SK-N-SH (cell line): ENCODE results near the gene OSBPL9. TPM values are rescaled to one million over a fixed set of nuclear protein-coding genes. Genes with fewer than 3 reads are reported as not detected.

Source experiments
- CTCF ChIA-PET: fragments of 300-600, 350-600 bp; formaldehyde crosslinking; extraction: SDS; loops from one replicate; lab custom pipeline; 2021; lab: Yijun Ruan, JAX
- POLR2A ChIA-PET: fragments of 350-600 bp; sonication (Branson Sonifier 250); formaldehyde crosslinking; extraction: SDS; loops from one replicate; lab custom pipeline; 2020; ENCODE audit warnings: antibody characterized with exemption, inconsistent platforms; lab: Yijun Ruan, JAX
- DNase-seq: peaks from one replicate; pipeline ENCODE4 v3.0.0; 2012
- H2AFZ ChIP-seq: fragments of 200-600 bp; sonication (generic); 2 replicates; pipeline ENCODE4 v1.8.1; 2016; ENCODE audit warnings: antibody characterized with exemption, mild to moderate bottlenecking, low read depth
- H3F3A ChIP-seq: fragments of 200-600 bp; sonication (generic); replicated peaks from 2 replicates; pipeline ENCODE3; 2016; ENCODE audit warnings: antibody characterized with exemption, mild to moderate bottlenecking; ENCODE audit not compliant: insufficient read depth
- H3K27ac ChIP-seq, 2 experiments: fragments of 200-500 bp in 1 of 2; fragments of 200-600 bp in 1 of 2; sonication (Bioruptor generic) in 1 of 2; sonication (generic), shearing (Covaris generic) in 1 of 2; 2 replicates each; pipeline versions ENCODE4 v1.5.1 to v1.6.1; 2014 to 2016; ENCODE audit warnings: low read depth in 2 of 2, inconsistent platforms in 1 of 2, low read length in 1 of 2, mild to moderate bottlenecking in 1 of 2, mixed read lengths in 1 of 2
- H3K27me3 ChIP-seq: fragments of 200-600 bp; sonication (generic), shearing (Covaris generic); 2 replicates; pipeline ENCODE4 v1.6.1; 2016; ENCODE audit warnings: mixed run types; ENCODE audit not compliant: insufficient read depth
- H3K36me3 ChIP-seq, 2 experiments: fragments of 200-500 bp in 1 of 2; fragments of 200-600 bp in 1 of 2; sonication (Bioruptor generic) in 1 of 2; sonication (generic) in 1 of 2; replicated peaks in 1 of 2; 2 replicates each; pipeline versions ENCODE3 to v1.5.1; 2014 to 2016; ENCODE audit warnings: low read length in 1 of 2, mild to moderate bottlenecking in 1 of 2; ENCODE audit not compliant: insufficient read depth in 2 of 2, control insufficient read depth in 1 of 2
- H3K4me1 ChIP-seq, 2 experiments: fragments of 200-500 bp in 1 of 2; fragments of 200-600 bp in 1 of 2; sonication (Bioruptor generic) in 1 of 2; sonication (generic), shearing (Covaris generic) in 1 of 2; 2 replicates each; pipeline versions ENCODE4 v1.5.1 to v1.6.1; 2014 to 2016; ENCODE audit warnings: low read depth in 1 of 2, low read length in 1 of 2, mixed run types in 1 of 2; ENCODE audit not compliant: insufficient read depth in 2 of 2, control insufficient read depth in 1 of 2
- H3K4me2 ChIP-seq: fragments of 200-600 bp; sonication (generic), shearing (Covaris generic); 2 replicates; pipeline ENCODE4 v1.6.1; 2017; ENCODE audit warnings: mixed run types
- H3K4me3 ChIP-seq, 2 experiments: fragments of 200-500 bp in 1 of 2; fragments of 200-600 bp in 1 of 2; sonication (Bioruptor generic) in 1 of 2; sonication (generic), shearing (Covaris generic) in 1 of 2; 2 replicates each; pipeline versions ENCODE4 v1.5.1 to v1.8.1; 2014 to 2016; ENCODE audit warnings: low read depth in 2 of 2, inconsistent platforms in 1 of 2, low read length in 1 of 2, mild to moderate bottlenecking in 1 of 2, mixed read lengths in 1 of 2, moderate library complexity in 1 of 2
- H3K79me2 ChIP-seq: fragments of 200-600 bp; sonication (generic); 2 replicates; pipeline ENCODE4 v1.8.1; 2017; ENCODE audit warnings: mild to moderate bottlenecking; ENCODE audit not compliant: insufficient read depth
- H3K9ac ChIP-seq: fragments of 200-600 bp; sonication (generic); 2 replicates; pipeline ENCODE4 v1.6.1; 2017; ENCODE audit warnings: mixed run types
- H3K9me2 ChIP-seq: fragments of 200-600 bp; sonication (generic); 2 replicates; pipeline ENCODE4 v1.6.1; 2017; ENCODE audit warnings: mixed run types
- H3K9me3 ChIP-seq: fragments of 200-600 bp; sonication (generic); 2 replicates; pipeline ENCODE4 v1.6.1; 2017; ENCODE audit warnings: mixed run types, mild to moderate bottlenecking, moderate library complexity
- H4K20me1 ChIP-seq: fragments of 200-600 bp; sonication (generic); 2 replicates; pipeline ENCODE4 v1.6.1; 2017; ENCODE audit warnings: mild to moderate bottlenecking, mixed run types; ENCODE audit not compliant: insufficient read depth
- CHD2 ChIP-seq: fragments of 150-350 bp; IDR thresholded peaks from 2 replicates; pipeline ENCODE4 v1.6.1; 2018; ENCODE audit warnings: low read length; ENCODE audit not compliant: partially characterized antibody
- ELF1 ChIP-seq: IDR thresholded peaks from 2 replicates; pipeline ENCODE4 v1.4.0; 2012
- EP300 ChIP-seq, 2 experiments: IDR thresholded peaks; 2 replicates each; pipeline versions ENCODE4 v1.4.0 to v1.6.1; 2012; ENCODE audit warnings: borderline replicate concordance in 1 of 2, low read depth in 1 of 2, low read length in 1 of 2
- EZH2phosphoT487 ChIP-seq: fragments of 200-600 bp; sonication (generic); IDR thresholded peaks from 2 replicates; pipeline ENCODE4 v1.6.1; 2017; ENCODE audit warnings: low read depth, mixed run types, mild to moderate bottlenecking, antibody characterized with exemption, moderate library complexity, borderline replicate concordance
- FOXM1 ChIP-seq: IDR thresholded peaks from 2 replicates; pipeline ENCODE4 v1.4.0; 2012; ENCODE audit warnings: low read depth, mild to moderate bottlenecking
- GATA2 ChIP-seq: sonication (generic); formaldehyde crosslinking; IDR thresholded peaks from 2 replicates; pipeline ENCODE4 v1.5.0; 2020; ENCODE audit warnings: mild to moderate bottlenecking, missing genetic modification reagents
- NRF1 ChIP-seq: IDR thresholded peaks from 2 replicates; pipeline ENCODE4 v1.6.1; 2012; ENCODE audit warnings: low read depth, mild to moderate bottlenecking, low read length
- RFX5 ChIP-seq: IDR thresholded peaks from 2 replicates; pipeline ENCODE4 v1.6.1; 2012; ENCODE audit warnings: mild to moderate bottlenecking, improper control_type of control experiment, low read length
- TCF12 ChIP-seq: IDR thresholded peaks from 2 replicates; pipeline ENCODE4 v1.4.0; 2012
- TEAD4 ChIP-seq: IDR thresholded peaks from 2 replicates; pipeline ENCODE4 v1.4.0; 2012; ENCODE audit warnings: mild to moderate bottlenecking, borderline replicate concordance; ENCODE audit not compliant: insufficient read depth
- WGBS: methylation state at CpG from one replicate; pipeline ENCODE4 v1.1.6; 2017; ENCODE audit warnings: low lambda C conversion rate; 5-methylcytosine and 5-hydroxymethylcytosine counted together
- polyA plus RNA-seq, 3 experiments: library from polyadenylated mRNA; depleted of rRNA; stranded (reverse); fragments of >200 nt; gene quantifications; 2 replicates each; pipeline ENCODE4 v1.2.3, GENCODE V29; 2012
- TF ChIP-seq, protein P1 (sequence below): fragments of 200-600 bp; sonication (generic); IDR thresholded peaks from 2 replicates; pipeline ENCODE4 v1.6.1; 2017; ENCODE audit warnings: antibody characterized with exemption, mild to moderate bottlenecking, moderate library complexity
- TF ChIP-seq, protein P2 (sequence below): fragments of 150-350 bp; IDR thresholded peaks from 2 replicates; pipeline ENCODE4 v1.6.1; 2017; ENCODE audit warnings: antibody characterized with exemption, low read length, low read depth, borderline replicate concordance
- TF ChIP-seq, protein P3 (sequence below): IDR thresholded peaks from 2 replicates; pipeline ENCODE4 v1.4.0; 2012; ENCODE audit warnings: low read depth, borderline replicate concordance

OSBPL9 gene
- polyA plus RNA-seq, 1 of the 3 experiments (the other 2 are of a cell fraction), result 43.9 TPM

DNA sequence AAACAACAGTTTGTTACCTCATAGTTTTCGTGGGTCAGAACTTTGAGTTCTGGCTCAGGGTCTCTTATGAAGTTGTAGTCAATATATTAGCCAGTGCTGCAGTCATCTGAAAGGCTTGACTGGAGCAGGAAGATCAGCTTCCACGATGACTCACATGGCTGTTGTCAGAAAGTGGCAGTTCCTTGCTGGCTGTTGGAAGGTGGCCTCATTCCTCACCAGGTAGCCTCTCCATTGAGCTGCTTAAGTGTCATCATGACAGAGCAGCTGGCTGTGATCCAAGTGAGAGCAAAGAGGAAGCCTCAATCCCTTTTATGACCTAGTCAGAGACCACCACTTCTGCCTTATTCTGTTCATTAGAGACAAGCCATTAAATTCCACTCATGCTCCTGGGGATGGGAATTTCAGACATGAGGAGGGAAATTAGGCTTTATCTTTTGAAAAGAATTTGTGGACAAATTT is 5.6 kb downstream of the OSBPL9 start (continued):
- no peak for TF ChIP-seq CHD2
- TF ChIP-seq, protein P1, sequence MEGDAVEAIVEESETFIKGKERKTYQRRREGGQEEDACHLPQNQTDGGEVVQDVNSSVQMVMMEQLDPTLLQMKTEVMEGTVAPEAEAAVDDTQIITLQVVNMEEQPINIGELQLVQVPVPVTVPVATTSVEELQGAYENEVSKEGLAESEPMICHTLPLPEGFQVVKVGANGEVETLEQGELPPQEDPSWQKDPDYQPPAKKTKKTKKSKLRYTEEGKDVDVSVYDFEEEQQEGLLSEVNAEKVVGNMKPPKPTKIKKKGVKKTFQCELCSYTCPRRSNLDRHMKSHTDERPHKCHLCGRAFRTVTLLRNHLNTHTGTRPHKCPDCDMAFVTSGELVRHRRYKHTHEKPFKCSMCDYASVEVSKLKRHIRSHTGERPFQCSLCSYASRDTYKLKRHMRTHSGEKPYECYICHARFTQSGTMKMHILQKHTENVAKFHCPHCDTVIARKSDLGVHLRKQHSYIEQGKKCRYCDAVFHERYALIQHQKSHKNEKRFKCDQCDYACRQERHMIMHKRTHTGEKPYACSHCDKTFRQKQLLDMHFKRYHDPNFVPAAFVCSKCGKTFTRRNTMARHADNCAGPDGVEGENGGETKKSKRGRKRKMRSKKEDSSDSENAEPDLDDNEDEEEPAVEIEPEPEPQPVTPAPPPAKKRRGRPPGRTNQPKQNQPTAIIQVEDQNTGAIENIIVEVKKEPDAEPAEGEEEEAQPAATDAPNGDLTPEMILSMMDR, result no peak
- TF ChIP-seq, protein P2, sequence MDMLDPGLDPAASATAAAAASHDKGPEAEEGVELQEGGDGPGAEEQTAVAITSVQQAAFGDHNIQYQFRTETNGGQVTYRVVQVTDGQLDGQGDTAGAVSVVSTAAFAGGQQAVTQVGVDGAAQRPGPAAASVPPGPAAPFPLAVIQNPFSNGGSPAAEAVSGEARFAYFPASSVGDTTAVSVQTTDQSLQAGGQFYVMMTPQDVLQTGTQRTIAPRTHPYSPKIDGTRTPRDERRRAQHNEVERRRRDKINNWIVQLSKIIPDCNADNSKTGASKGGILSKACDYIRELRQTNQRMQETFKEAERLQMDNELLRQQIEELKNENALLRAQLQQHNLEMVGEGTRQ, result no peak
- no peak for TF ChIP-seq TEAD4
- no peak for TF ChIP-seq EZH2phosphoT487
- no peak for TF ChIP-seq ELF1

DNA sequence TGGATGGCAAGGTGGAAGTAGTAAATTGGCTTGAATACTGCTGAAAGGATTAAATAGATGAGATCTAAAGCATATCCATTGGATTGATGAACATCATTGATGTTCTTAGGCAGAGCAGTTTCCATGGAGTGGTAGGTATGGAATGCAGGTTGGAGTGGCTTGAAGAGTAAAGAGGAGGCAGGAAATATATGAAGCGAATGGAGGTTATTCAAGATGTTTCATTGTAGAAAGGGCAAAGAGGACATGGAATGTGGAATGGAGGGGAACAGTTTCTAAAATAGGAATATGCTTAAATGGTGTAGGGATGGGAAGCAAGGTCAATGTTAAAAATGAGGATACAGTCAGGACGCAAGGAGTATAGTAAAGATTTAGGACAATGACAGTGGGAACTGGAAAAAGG is 6.1 kb downstream of the OSBPL9 start:
- POLR2A ChIA-PET, result no interaction called here
- no peak for TF ChIP-seq EP300 (IDR thresholded peaks at IDR 0.05; ENCODE audit: borderline replicate concordance in 1 of 2, low read depth in 1 of 2, low read length in 1 of 2)
- no peak for TF ChIP-seq RFX5
- TF ChIP-seq, protein P3, sequence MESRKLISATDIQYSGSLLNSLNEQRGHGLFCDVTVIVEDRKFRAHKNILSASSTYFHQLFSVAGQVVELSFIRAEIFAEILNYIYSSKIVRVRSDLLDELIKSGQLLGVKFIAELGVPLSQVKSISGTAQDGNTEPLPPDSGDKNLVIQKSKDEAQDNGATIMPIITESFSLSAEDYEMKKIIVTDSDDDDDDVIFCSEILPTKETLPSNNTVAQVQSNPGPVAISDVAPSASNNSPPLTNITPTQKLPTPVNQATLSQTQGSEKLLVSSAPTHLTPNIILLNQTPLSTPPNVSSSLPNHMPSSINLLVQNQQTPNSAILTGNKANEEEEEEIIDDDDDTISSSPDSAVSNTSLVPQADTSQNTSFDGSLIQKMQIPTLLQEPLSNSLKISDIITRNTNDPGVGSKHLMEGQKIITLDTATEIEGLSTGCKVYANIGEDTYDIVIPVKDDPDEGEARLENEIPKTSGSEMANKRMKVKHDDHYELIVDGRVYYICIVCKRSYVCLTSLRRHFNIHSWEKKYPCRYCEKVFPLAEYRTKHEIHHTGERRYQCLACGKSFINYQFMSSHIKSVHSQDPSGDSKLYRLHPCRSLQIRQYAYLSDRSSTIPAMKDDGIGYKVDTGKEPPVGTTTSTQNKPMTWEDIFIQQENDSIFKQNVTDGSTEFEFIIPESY, result no peak
- no peak for TF ChIP-seq NRF1
- TF ChIP-seq TCF12, result no peak
- TF ChIP-seq GATA2, result no peak
- TF ChIP-seq FOXM1, result no peak
- Histone ChIP-seq H2AFZ (no peak overlapping the region), H3K4me2 (peak overlapping the region; percentile 12; the same call in 1 of the 2 replicates), H3K4me3 (no peak overlapping the region), H3K9ac (no peak overlapping the region), H3F3A (peaks cover 6% of the 10 kb centered on the region), H3K27me3 (no peaks in the 10 kb centered on the region), H3K4me1 (peaks cover 6 to 24% of the 10 kb centered on the region in 2 experiments), H3K27ac (peak overlapping the region in 1 of 2 experiments; percentile 56; a peak in 2 of 4 replicates), H3K9me2 (no peaks in the 10 kb centered on the region), H3K36me3 (no peaks in the 10 kb centered on the region), H4K20me1 (peaks cover 8% of the 10 kb centered on the region; the same call in 1 of the 2 replicates), H3K79me2 (peaks cover 95% of the 10 kb centered on the region), H3K9me3 (no peaks in the 10 kb centered on the region)
- WGBS, result 92% methylated on average over 2 of the region's 2 CpGs
- DNase-seq, result no peak
- CTCF ChIA-PET, result interaction anchor here (1.0 to 1.5 kb wide), 2 partner anchors 146 to 273 kb away, joined by 3 to 5 read pairs; no protein-coding TSS in a partner anchor
